Fibroblast of skin of right quadriceps (primary cell): ENCODE results near the gene ZNF599.
"Not testable (repeated sequence)": the region's sequence is repeated elsewhere in the genome, so short reads cannot be mapped to it uniquely, and the experiment has no call there.

Experiments
- DNase-seq: peaks from one replicate; pipeline ENCODE4 v3.0.0-alpha.2; 2013

The ZNF599 gene

DNA sequence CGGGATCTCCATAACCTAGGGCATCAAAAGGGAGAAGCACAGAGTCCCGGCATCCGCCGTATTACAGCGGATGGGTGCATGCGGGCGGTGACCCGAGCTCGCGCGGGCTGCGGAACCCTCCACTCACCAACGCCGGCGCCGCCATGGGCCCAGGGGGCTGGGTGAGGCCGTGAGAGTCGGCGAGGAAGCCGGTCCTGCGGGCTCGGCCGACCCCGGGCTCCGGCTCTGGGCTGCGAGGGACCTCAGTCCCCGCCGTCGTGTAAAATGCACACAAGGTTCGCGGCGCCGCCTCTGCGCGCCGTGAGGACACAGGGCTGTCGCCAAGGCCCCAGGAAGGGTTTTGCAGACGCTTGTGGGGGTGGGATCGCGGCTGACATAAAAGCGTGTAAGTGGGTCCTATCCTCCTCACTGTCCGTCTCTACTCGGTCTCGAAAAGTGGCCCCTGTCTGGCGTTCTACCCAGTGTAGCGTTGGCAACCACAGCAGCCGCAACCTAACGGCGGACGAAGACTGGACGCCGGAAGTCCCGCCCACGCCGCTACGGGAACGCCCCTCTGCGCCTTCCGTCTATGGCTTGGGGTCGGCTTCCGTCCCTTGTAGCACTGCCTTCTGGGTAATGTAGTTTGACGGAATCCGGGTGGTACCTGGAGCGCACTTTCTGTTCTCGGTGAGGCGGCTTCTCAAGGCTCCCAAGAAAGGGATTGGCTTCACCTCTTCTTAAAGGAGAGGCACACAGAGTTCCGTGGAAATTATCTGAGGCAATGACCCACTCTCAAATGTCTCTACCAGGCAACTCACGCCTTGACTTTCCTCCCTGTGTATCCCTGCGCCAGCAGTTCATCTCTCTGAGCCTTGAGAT is at the start of gene ZNF599:
Gene ZNF599 (minus strand): TSS at position 519 of the 858 bp plus-strand sequence. CDS start 374 bp downstream, at position 145.
- DNase-seq, result peak; percentile 86

- DNase-seq, result no peak
These were observed 45.3 kb upstream of the ZNF599 start for GRCh38 chr19:34818270-34818669.

DNA sequence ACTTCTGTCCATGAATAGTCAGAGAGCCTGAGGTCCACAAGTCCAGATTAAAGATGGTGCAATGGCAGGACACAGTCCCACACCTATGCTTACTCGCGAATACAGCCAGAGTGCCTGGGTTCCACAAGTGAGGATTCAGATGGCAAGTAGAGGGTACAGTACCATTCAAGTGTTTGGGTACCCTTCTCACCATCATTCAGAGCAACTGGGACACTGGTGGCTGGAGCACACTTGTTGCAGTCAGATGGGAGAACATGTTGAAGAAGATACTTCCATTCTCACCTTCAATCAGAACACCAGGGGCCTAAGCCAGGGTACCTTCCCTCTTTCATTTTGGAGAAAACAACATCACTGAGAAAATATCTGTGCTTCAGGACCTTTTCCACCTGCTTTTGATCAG is 43.7 kb upstream of the ZNF599 start:
- DNase-seq, result no peak

GRCh38 chr19:34808566-34808965 is 35.6 kb upstream of the ZNF599 start:
- peak; percentile 58 for DNase-seq

- no peak for DNase-seq
These were observed 34.2 kb upstream of the ZNF599 start for GRCh38 chr19:34806976-34807860.

GRCh38 chr19:34804115-34804514 is 31.1 kb upstream of the ZNF599 start:
- no peak for DNase-seq

- DNase-seq, result not testable (repeated sequence)
These were observed 23.9 kb upstream of the ZNF599 start for GRCh38 chr19:34796953-34797352.

DNA sequence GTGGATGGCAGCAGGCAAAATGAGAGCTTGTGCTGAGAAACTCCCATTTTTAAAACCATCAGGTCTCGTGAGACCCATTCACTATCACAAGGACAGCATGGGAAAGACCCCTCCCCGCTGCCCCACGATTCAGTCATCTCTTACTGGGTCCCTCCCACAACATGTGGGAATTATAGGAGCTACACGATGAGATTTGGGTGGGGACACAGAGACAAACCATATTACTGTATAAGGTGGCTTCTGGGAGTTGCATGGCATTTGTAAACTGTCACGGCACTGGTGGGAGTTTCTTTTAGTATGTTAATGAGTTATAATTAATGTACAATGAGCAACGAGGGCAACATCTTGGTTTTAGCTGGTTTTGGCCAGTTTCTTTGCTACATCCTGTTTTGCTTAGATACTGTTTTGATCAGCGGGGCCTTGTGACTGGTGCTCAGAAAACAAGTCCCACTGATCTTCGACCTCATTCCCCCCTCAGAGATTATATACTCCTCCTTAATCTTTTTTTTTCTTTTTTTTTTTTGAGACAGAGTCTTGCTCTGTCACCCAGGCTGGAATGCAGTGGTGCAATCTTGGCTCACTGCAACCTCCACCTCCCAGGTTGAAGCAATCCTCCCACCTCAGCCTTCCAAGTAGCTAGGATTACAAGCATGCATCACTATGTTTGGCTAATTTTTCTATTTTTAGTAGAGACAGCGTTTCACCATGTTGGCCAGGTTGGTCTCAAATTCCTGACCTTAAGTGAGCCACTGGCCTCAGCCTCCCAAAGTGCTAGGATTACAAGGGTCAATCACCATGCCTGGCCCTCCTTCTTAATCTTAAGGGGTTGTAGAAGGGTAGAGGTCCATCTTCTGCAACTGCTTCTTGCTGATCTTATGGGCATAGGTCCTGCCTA is 21.3 kb upstream of the ZNF599 start:
- DNase-seq, result no peak

DNA sequence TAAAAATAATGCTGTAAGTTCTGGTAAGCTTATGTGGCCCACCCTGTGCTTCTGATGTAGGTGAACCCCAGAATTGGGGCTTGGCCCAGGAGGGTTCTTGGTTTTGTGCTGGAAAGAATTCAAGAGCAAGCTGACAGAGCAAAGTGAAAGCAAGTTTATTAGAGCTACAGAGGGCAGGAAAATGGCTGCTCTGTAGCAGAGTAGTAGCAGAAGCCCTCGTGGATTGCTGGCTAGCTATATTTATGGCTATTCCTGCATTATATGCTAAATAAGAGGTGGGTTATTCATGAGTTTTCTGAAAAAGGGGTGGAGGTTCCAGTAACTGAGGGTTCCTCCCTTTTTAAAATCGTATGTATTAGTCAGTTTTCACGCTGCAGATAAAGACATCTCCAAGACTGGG is 20.6 kb upstream of the ZNF599 start:
- DNase-seq, result no peak

DNA sequence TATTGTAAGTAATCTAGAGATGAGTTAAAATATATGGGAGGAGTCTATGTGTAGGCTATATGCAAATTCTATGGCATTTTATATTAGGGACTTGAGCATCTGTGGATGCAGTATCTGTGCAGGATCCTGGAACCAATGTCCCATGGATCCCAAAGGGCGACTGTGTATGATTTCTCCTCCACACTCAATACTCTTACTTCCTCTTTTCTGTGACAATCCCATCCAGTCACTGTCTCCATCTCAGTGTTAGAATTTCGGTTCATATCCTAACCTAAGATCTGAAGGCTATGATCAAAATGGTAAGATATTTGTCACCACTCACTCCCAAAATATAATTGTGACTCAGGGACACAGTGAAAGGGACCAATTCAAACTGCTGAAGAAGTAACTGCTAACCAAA is 15.1 kb upstream of the ZNF599 start:
- no peak for DNase-seq

- no peak for DNase-seq
These were observed 14.2 kb upstream of the ZNF599 start for GRCh38 chr19:34787059-34787824.

GRCh38 chr19:34786236-34786635 is 13.2 kb upstream of the ZNF599 start:
- no peak for DNase-seq

- no peak for DNase-seq
These were observed 6.6 kb upstream of the ZNF599 start for GRCh38 chr19:34779652-34780051.

DNA sequence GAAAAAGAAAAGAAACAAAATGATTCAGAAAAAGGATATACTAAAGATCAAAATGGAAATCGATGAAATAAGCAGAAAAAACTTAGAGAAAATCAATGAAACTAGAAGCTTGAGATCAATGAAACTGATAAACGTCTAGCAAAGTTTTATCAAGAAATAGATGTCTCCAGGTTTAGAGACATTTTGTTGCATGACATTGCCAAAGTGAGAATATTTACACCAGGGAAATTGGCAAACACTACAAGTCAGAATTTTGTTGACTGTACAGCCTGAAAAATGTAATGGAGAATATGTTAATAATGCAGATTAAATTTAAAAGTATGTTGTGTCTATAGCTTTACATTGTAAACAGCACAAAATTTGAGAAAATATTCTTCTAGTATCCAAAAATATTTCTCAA is 5.3 kb upstream of the ZNF599 start:
- no peak for DNase-seq

GRCh38 chr19:34774857-34775256 is 1.8 kb upstream of the ZNF599 start:
- no peak for DNase-seq

- DNase-seq, result no peak
These were observed 495 bp upstream of the ZNF599 start for GRCh38 chr19:34773555-34773864.

- DNase-seq, result no peak
These were observed 5.1 kb downstream of the ZNF599 start for GRCh38 chr19:34767951-34768350.

DNA sequence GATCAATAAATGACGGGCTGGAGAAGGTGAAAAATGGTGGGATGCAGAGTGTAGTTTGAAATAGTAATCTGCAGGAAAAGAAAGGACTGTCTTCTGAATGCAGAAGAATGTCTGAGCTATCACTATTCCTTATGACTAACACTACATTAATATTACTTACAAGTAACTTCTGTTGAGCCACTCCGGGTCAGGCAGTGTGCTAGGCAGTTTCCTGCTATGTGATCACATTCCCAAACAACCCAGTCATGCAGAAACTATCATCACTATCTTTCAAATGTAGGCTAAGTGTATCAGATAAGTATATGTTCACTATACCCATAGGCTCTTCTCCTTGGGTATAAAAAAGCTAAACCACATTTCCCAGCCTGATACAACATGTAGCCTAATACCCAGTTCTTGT is 6.6 kb downstream of the ZNF599 start:
- no peak for DNase-seq

DNA sequence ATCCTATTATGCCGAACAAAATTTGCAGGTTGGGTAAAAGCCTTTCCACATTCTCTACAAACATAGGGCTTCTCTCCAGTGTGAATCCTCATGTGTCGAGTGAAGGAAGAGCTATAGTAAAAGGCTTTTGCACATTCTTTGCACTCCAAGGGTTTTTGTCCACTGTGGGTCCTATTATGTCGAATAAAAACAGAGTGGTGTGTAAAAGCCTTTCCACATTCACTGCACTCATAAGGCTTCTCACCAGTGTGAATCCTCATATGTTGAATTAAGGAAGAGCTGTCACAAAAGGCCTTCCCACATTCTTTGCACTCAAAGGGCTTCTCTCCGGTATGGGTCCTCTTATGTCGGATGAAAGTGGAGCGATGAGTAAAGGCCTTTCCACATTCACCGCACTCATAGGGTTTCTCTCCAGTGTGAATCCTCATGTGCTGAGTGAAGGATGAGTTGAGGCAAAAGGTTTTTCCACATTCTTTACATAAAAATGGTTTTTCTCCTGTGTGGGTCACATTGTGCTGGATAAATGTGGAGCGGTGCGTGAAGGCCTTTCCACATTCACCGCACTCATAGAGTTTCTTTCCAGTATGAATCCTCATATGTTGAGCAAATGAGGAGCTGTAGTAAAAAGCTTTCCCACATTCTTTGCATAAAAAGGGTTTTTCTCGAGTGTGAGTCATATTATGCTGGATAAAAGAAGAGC is 13.6 kb downstream of the ZNF599 start:
- DNase-seq, result no peak

- DNase-seq, result no peak
These were observed 15.6 kb downstream of the ZNF599 start for GRCh38 chr19:34757441-34757840.

- no peak for DNase-seq
These were observed 27.9 kb downstream of the ZNF599 start for GRCh38 chr19:34744896-34745690.
